Measurements from ENCODE around the gene COL4A2.

COL4A2 gene

DNA sequence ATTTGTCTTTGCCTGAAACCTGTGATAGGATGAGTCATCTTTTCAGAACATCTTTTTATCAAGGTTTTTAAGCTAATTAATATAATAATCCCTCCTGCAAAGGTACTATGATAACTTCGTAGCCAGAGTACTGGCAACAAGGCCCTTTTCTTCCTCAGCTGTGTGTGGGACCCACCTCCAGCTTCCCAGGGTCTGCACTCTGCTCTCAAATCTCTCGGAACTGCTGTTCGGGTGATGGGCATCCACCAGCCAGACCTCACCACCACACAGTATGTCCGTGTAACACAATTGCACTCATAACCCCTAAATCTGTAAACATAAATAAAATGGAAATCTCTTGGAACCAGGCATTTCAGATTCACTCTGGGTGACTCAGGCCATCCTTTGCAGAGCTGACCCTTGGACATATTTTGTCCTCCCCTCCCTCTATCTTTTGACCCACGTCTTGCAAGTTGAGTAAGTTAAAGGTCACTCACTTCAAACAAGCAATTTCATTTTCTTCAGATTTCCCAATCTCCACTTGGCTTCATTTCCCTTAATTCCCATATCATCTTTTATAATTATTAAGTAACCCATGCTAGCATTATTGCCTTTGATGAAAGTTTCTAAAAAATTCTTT is 29.6 kb upstream of the COL4A2 start:
- H3K36me3 ChIP-seq: no peaks in the 10 kb centered on the region
- H3K4me3 ChIP-seq (ENCODE audit: low read depth in 1 of 2, low read length in 1 of 2): no peak overlapping the region
- peaks cover 26% of the 10 kb centered on the region for H3K27me3 ChIP-seq
- TF ChIP-seq, protein P1, sequence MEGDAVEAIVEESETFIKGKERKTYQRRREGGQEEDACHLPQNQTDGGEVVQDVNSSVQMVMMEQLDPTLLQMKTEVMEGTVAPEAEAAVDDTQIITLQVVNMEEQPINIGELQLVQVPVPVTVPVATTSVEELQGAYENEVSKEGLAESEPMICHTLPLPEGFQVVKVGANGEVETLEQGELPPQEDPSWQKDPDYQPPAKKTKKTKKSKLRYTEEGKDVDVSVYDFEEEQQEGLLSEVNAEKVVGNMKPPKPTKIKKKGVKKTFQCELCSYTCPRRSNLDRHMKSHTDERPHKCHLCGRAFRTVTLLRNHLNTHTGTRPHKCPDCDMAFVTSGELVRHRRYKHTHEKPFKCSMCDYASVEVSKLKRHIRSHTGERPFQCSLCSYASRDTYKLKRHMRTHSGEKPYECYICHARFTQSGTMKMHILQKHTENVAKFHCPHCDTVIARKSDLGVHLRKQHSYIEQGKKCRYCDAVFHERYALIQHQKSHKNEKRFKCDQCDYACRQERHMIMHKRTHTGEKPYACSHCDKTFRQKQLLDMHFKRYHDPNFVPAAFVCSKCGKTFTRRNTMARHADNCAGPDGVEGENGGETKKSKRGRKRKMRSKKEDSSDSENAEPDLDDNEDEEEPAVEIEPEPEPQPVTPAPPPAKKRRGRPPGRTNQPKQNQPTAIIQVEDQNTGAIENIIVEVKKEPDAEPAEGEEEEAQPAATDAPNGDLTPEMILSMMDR (IDR thresholded peaks at IDR 0.05): no peak
- no peaks in the 10 kb centered on the region for H3K9me3 ChIP-seq
- no peak overlapping the region for H3K27ac ChIP-seq
- no peaks in the 10 kb centered on the region for H3K4me1 ChIP-seq (ENCODE audit: control insufficient read depth in 1 of 2, insufficient read depth in 1 of 2, low read depth in 1 of 2, low read length in 1 of 2)

DNA sequence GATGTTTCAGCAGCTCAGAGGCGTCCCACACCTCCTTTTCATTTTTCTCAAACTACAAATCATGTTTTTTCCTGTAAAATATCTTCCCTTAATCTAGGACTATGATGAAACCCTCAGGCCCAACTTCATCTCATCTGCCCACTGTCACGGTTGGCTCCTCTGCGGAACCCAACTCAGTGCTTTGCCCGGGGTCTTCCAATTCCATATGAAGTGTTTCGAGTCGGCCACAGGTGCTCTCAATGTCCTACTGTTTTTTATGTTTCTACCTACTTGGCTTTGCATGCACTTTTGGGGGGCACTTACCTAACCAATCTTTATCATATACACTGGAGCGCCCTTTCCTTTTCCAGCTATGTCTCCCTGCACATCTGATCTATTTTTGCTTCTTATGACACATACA is 28.2 kb upstream of the COL4A2 start:
- H3K4me1 ChIP-seq (ENCODE audit: control insufficient read depth in 1 of 2, insufficient read depth in 1 of 2, low read depth in 1 of 2, low read length in 1 of 2): no peaks in the 10 kb centered on the region
- TF ChIP-seq, protein P1 (IDR thresholded peaks at IDR 0.05): no peak
- no peaks in the 10 kb centered on the region for H3K9me3 ChIP-seq
- no peak overlapping the region for H3K27ac ChIP-seq
- H3K27me3 ChIP-seq: peaks cover 17% of the 10 kb centered on the region
- no peak overlapping the region for H3K4me3 ChIP-seq (ENCODE audit: low read depth in 1 of 2, low read length in 1 of 2)
- H3K36me3 ChIP-seq: no peaks in the 10 kb centered on the region

DNA sequence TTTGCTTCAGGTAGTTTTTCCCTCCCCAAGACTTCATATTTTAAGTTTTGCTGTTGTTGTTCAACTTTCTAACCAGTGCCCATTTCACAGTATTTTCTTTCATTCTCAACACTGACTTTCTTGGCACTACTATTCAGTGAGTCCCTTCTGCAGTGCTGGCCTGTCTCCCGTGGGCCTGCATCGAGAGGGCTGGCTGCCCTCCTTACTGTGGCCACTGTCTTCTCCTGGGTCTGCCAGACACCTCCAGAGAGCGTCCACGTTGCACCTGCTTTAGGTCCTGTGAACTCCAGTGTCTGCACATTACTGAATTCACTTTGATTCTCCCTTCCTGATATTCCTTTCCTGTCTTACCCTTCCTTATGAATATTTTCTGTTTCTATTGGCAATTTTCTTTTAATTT is 27.4 kb upstream of the COL4A2 start:
- no peak overlapping the region for H3K27ac ChIP-seq
- no peaks in the 10 kb centered on the region for H3K36me3 ChIP-seq
- peaks cover 11% of the 10 kb centered on the region for H3K27me3 ChIP-seq
- H3K9me3 ChIP-seq: no peaks in the 10 kb centered on the region
- TF ChIP-seq, protein P1 (IDR thresholded peaks at IDR 0.05): no peak
- H3K4me3 ChIP-seq (ENCODE audit: low read depth in 1 of 2, low read length in 1 of 2): no peak overlapping the region
- H3K4me1 ChIP-seq (ENCODE audit: control insufficient read depth in 1 of 2, insufficient read depth in 1 of 2, low read depth in 1 of 2, low read length in 1 of 2): no peaks in the 10 kb centered on the region

DNA sequence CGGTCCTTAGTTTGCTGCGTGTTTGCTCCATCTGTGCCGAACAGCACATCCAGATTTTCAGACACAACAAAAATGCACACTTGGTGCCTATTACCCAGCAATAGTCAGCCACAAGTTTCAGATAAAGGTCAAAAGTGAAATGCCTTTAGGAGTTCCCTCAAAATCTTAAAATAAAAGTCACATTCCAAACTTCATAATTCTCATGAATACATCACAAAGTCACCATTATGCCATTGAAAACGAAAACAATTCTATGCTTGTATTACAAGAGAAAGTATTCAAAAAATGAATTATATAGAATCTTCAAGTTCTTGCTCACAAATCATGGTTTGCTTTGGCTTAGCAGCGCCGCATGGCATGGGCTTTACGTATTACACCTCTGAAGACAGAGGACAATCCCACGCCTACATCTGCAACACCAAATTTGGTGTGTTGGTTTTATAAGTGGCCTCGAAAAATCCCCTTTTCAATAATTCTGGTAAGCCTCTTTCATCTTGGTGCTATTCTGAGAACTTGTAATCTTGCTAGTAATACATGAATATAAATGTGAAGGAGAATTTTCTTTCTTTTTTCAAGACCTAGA is 26.8 kb upstream of the COL4A2 start:
- no peaks in the 10 kb centered on the region for H3K9me3 ChIP-seq
- TF ChIP-seq, protein P1 (IDR thresholded peaks at IDR 0.05): no peak

DNA sequence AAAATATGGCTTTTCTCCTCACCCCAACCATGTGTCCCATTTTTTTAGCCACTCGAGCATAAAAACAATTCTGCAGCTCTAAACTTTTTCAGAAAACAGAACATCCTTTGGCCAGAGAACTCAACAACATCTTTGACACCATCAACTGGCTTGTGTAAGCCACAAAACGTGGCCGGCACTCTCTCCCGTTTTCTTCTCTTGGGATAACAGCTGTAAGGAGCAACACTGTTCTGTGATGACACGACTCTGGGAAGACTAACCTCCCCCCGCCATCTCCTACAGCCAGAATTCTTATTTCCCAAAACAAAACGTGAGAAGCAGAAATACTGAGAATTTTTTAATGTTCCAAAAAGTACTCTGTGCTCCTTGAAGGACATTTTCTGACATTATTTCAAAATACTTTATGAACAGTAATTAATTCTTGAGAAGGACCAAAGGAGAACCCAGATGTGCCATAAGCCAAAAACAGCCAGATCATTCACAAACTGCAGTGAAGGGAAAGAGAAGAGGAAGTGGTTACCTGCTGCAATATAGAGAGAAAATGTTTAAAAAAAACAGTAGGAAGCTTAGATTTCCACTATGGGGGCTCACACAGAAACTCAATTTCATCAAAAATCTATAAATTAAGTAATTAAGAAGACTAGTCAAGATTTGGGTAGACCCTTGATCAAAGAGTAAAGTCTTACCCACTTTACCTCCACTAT is 25.9 kb upstream of the COL4A2 start:
- TF ChIP-seq, protein P1 (IDR thresholded peaks at IDR 0.05): no peak
- Histone ChIP-seq H3K27ac (no peak overlapping the region), H3K4me3 (ENCODE audit: low read depth in 1 of 2, low read length in 1 of 2) (no peak overlapping the region), H3K9me3 (no peaks in the 10 kb centered on the region), H3K27me3 (peaks cover 11% of the 10 kb centered on the region), H3K36me3 (no peaks in the 10 kb centered on the region), H3K4me1 (ENCODE audit: control insufficient read depth in 1 of 2, insufficient read depth in 1 of 2, low read depth in 1 of 2, low read length in 1 of 2) (no peaks in the 10 kb centered on the region)

More for the DNA sequence above, 26.8 kb upstream of the COL4A2 start:
- Histone ChIP-seq H3K36me3 (no peaks in the 10 kb centered on the region), H3K27me3 (peaks cover 11% of the 10 kb centered on the region), H3K27ac (no peak overlapping the region), H3K4me1 (ENCODE audit: control insufficient read depth in 1 of 2, insufficient read depth in 1 of 2, low read depth in 1 of 2, low read length in 1 of 2) (no peaks in the 10 kb centered on the region), H3K4me3 (ENCODE audit: low read depth in 1 of 2, low read length in 1 of 2) (no peak overlapping the region)

Measured in neutrophil (primary cell).